ENCODE data around the gene BHLHE23. TPM values are rescaled to one million over a fixed set of nuclear protein-coding genes. Genes with fewer than 3 reads are reported as not detected.

Gene BHLHE23
- total RNA-seq, 2 donors from 2014 or later: not detected

GRCh38 chr20:63017826-63018411 is 11.2 kb upstream of the BHLHE23 start:
- no peak overlapping the region for H3K4me3 ChIP-seq
- H3K27ac ChIP-seq: no peak overlapping the region
- H3K27me3 ChIP-seq (replicated peaks; ENCODE audit: insufficient read depth): no peaks in the 10 kb centered on the region
- DNase-seq (ENCODE audit: low spot score) (no peak), ATAC-seq (ENCODE audit: insufficient number of reproducible peaks, low FRiP score, low read depth) (no peak)
- peaks cover 18% of the 10 kb centered on the region for H3K9me3 ChIP-seq
- TF ChIP-seq CTCF (IDR thresholded peaks at IDR 0.05): no peak
- no peaks in the 10 kb centered on the region for H3K36me3 ChIP-seq
- H3K4me1 ChIP-seq (ENCODE audit: control insufficient read depth in 1 of 2, low read depth in 2 of 2): no peaks in the 10 kb centered on the region

- no peak for DNase-seq (ENCODE audit: low spot score)
- Histone ChIP-seq H3K9me3 (peaks cover 18% of the 10 kb centered on the region), H3K4me1 (ENCODE audit: control insufficient read depth in 1 of 2, low read depth in 2 of 2) (no peaks in the 10 kb centered on the region), H3K27me3 (replicated peaks; ENCODE audit: insufficient read depth) (no peaks in the 10 kb centered on the region), H3K4me3 (no peak overlapping the region), H3K36me3 (no peaks in the 10 kb centered on the region), H3K27ac (no peak overlapping the region)
- ATAC-seq (ENCODE audit: insufficient number of reproducible peaks, low FRiP score, low read depth): no peak
- no peak for TF ChIP-seq CTCF (IDR thresholded peaks at IDR 0.05)
Measured at GRCh38 chr20:63017076-63017825, 10.5 kb upstream of the BHLHE23 start.

GRCh38 chr20:63016514-63017075 is 9.8 kb upstream of the BHLHE23 start:
- Histone ChIP-seq H3K27ac (no peak overlapping the region), H3K4me3 (no peak overlapping the region), H3K27me3 (replicated peaks; ENCODE audit: insufficient read depth) (no peaks in the 10 kb centered on the region), H3K36me3 (no peaks in the 10 kb centered on the region), H3K4me1 (ENCODE audit: control insufficient read depth in 1 of 2, low read depth in 2 of 2) (no peaks in the 10 kb centered on the region), H3K9me3 (peaks cover 18% of the 10 kb centered on the region)
- no peak for TF ChIP-seq CTCF (IDR thresholded peaks at IDR 0.05)
- ATAC-seq (ENCODE audit: insufficient number of reproducible peaks, low FRiP score, low read depth) (no peak), DNase-seq (ENCODE audit: low spot score) (no peak)

- Histone ChIP-seq H3K27me3 (replicated peaks; ENCODE audit: insufficient read depth) (no peaks in the 10 kb centered on the region), H3K4me3 (no peak overlapping the region), H3K4me1 (ENCODE audit: control insufficient read depth in 1 of 2, low read depth in 2 of 2) (no peaks in the 10 kb centered on the region), H3K9me3 (peaks cover 18% of the 10 kb centered on the region), H3K36me3 (no peaks in the 10 kb centered on the region), H3K27ac (no peak overlapping the region)
- no peak for ATAC-seq (ENCODE audit: insufficient number of reproducible peaks, low FRiP score, low read depth)
- no peak for TF ChIP-seq CTCF (IDR thresholded peaks at IDR 0.05)
- no peak for DNase-seq (ENCODE audit: low spot score)
Measured at GRCh38 chr20:63015662-63016361, 9.0 kb upstream of the BHLHE23 start.

- DNase-seq (ENCODE audit: low spot score) (no peak), ATAC-seq (ENCODE audit: insufficient number of reproducible peaks, low FRiP score, low read depth) (no peak)
- Histone ChIP-seq H3K4me1 (ENCODE audit: control insufficient read depth in 1 of 2, low read depth in 2 of 2) (no peaks in the 10 kb centered on the region), H3K27me3 (replicated peaks; ENCODE audit: insufficient read depth) (no peaks in the 10 kb centered on the region), H3K36me3 (no peaks in the 10 kb centered on the region), H3K9me3 (peaks cover 12% of the 10 kb centered on the region), H3K4me3 (no peak overlapping the region), H3K27ac (no peak overlapping the region)
- no peak for TF ChIP-seq CTCF (IDR thresholded peaks at IDR 0.05)
Measured at GRCh38 chr20:63015147-63015661, 8.4 kb upstream of the BHLHE23 start.

All from thoracic aorta (tissue), 2 donors.